HUES48 (cell line): ENCODE results near the gene LRRC26.
"Not testable (repeated sequence)": the region's sequence is repeated elsewhere in the genome, so short reads cannot be mapped to it uniquely, and the experiment has no call there.

Experiments
- H3K27ac ChIP-seq: one replicate; pipeline ENCODE4 v1.7.0; 2013; ENCODE audit warnings: low read depth, low read length, inconsistent platforms
- H3K27me3 ChIP-seq: 2 replicates; pipeline ENCODE4 v1.6.1; 2013; ENCODE audit warnings: mild to moderate bottlenecking, low read length; ENCODE audit not compliant: control insufficient read depth, insufficient read depth
- H3K36me3 ChIP-seq: 2 replicates; pipeline ENCODE4 v1.6.1; 2013; ENCODE audit warnings: low read length; ENCODE audit not compliant: control insufficient read depth, insufficient read depth
- H3K4me1 ChIP-seq: 2 replicates; pipeline ENCODE4 v1.6.1; 2013; ENCODE audit warnings: mild to moderate bottlenecking, low read length; ENCODE audit not compliant: control insufficient read depth, insufficient read depth
- H3K4me3 ChIP-seq: 2 replicates; pipeline ENCODE4 v1.5.1; 2013; ENCODE audit warnings: mild to moderate bottlenecking, low read depth, low read length
- H3K9ac ChIP-seq: 2 replicates; pipeline ENCODE4 v1.6.1; 2013; ENCODE audit warnings: mild to moderate bottlenecking, low read depth, low read length, moderate library complexity
- H3K9me3 ChIP-seq: 2 replicates; pipeline ENCODE4 v1.6.1; 2013; ENCODE audit warnings: low read length; ENCODE audit not compliant: control insufficient read depth, insufficient read depth

Gene LRRC26

GRCh38 chr9:137126786-137127185 is 43.1 kb downstream of the LRRC26 start:
- H3K9ac ChIP-seq = no peak overlapping the region
- H3K36me3 ChIP-seq = no peaks in the 10 kb centered on the region
- peaks cover 5% of the 10 kb centered on the region for H3K27me3 ChIP-seq
- no peak overlapping the region for H3K27ac ChIP-seq
- H3K9me3 ChIP-seq = no peaks in the 10 kb centered on the region
- H3K4me3 ChIP-seq = no peak overlapping the region
- peaks cover 6% of the 10 kb centered on the region for H3K4me1 ChIP-seq

GRCh38 chr9:137123952-137124462 is 45.8 kb downstream of the LRRC26 start:
- H3K4me3 ChIP-seq, H3K27me3 ChIP-seq, H3K9ac ChIP-seq, H3K27ac ChIP-seq, H3K9me3 ChIP-seq, H3K4me1 ChIP-seq, H3K36me3 ChIP-seq: not testable (repeated sequence)

GRCh38 chr9:137123468-137123837 is 46.4 kb downstream of the LRRC26 start:
- H3K9ac ChIP-seq = no peak overlapping the region
- no peaks in the 10 kb centered on the region for H3K9me3 ChIP-seq
- no peaks in the 10 kb centered on the region for H3K27me3 ChIP-seq
- H3K4me3 ChIP-seq = no peak overlapping the region
- no peaks in the 10 kb centered on the region for H3K36me3 ChIP-seq
- H3K27ac ChIP-seq = no peak overlapping the region
- H3K4me1 ChIP-seq = peaks cover 1% of the 10 kb centered on the region

GRCh38 chr9:137122796-137123467 is 46.9 kb downstream of the LRRC26 start:
- not testable (repeated sequence) for H3K27me3 ChIP-seq, H3K4me1 ChIP-seq

GRCh38 chr9:137121927-137122795 is 47.7 kb downstream of the LRRC26 start:
- H3K27ac ChIP-seq, H3K4me1 ChIP-seq, H3K27me3 ChIP-seq, H3K9ac ChIP-seq, H3K4me3 ChIP-seq, H3K9me3 ChIP-seq, H3K36me3 ChIP-seq: not testable (repeated sequence)

More at GRCh38 chr9:137122796-137123467, 46.9 kb downstream of the LRRC26 start:
- H3K9ac ChIP-seq, H3K36me3 ChIP-seq, H3K27ac ChIP-seq, H3K9me3 ChIP-seq, H3K4me3 ChIP-seq: not testable (repeated sequence)
